ENCODE results near the gene STAMBP.

DNA sequence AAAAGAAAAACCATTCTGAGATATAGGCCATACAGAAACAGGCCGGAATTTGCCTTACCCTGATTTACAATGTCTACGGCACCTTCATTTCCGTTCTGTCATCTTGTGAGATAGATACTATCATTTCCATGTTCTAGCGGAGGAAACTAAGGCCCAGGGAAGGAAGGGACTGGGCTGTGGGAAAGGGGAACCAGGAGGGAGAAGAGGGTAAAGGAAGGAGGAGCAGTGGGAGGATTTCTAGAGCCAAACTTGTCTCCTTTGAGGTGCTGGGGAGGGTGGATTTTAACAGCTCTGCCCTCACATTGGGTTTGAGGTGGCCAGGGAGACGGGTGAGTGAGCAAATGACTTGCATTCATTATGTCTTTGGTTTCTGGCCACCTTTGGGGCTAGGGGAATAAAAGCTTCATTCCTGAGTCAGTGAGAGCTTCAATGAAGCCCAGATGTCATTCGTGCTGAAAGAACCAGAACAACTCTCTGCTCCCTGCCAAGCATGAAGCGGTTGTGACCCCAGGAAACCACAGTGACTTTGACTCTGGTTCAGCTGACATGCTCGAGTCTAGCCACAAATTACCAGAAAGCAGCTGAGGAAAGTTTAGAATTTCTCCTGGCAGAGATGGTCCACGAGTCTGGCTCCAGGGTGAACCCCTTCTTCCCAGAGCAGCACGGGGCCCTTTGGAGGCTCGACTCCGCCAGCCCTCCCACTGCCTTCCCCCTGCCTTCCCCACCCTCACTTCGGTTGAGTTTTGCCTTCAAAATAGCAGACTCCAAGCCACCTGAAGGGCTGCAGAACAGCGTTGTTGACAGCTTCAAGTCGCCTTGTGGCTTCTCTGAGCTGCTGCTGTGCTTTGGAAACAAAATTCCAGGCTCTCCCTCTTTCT lies 67.8 kb downstream of the STAMBP start:
- TF ChIP-seq EZH2 (IDR thresholded peaks at IDR 0.05; ENCODE audit: borderline replicate concordance, insufficient read depth, low read length, poor library complexity, severe bottlenecking) (no peak), EP300 (conservative IDR thresholded peaks at IDR 0.05; ENCODE audit: poor library complexity, severe bottlenecking) (no peak)
- TF ChIP-seq, protein P1, sequence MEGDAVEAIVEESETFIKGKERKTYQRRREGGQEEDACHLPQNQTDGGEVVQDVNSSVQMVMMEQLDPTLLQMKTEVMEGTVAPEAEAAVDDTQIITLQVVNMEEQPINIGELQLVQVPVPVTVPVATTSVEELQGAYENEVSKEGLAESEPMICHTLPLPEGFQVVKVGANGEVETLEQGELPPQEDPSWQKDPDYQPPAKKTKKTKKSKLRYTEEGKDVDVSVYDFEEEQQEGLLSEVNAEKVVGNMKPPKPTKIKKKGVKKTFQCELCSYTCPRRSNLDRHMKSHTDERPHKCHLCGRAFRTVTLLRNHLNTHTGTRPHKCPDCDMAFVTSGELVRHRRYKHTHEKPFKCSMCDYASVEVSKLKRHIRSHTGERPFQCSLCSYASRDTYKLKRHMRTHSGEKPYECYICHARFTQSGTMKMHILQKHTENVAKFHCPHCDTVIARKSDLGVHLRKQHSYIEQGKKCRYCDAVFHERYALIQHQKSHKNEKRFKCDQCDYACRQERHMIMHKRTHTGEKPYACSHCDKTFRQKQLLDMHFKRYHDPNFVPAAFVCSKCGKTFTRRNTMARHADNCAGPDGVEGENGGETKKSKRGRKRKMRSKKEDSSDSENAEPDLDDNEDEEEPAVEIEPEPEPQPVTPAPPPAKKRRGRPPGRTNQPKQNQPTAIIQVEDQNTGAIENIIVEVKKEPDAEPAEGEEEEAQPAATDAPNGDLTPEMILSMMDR (IDR thresholded peaks at IDR 0.05; ENCODE audit: poor library complexity, severe bottlenecking) = no peak
